CD14-positive monocyte (primary cell): ENCODE results near the gene IDNK. TPM values are rescaled to one million over a fixed set of nuclear protein-coding genes. Genes with fewer than 3 reads are reported as not detected.

ENCODE experiments used
- DNase-seq, 3 donors: peaks; one replicate each; pipeline ENCODE4 v3.0.0-alpha.2; 2011 to 2022
- H2AFZ ChIP-seq: 2 replicates; pipeline ENCODE4 v1.6.0; 2012; ENCODE audit warnings: mild to moderate bottlenecking, low read depth, low read length, inconsistent platforms; ENCODE audit not compliant: insufficient read depth, poor library complexity, severe bottlenecking
- H3K27ac ChIP-seq, 2 donors: 1 replicate in 1 of 2; 2 replicates in 1 of 2; pipeline ENCODE4 v1.5.1; 2012 to 2013; ENCODE audit warnings: low read length in 2 of 2, control low read depth in 1 of 2, inconsistent platforms in 1 of 2, low read depth in 1 of 2, mild to moderate bottlenecking in 1 of 2
- H3K27me3 ChIP-seq, 2 donors: one replicate each; pipeline versions ENCODE4 v1.6.0 to v1.6.1; 2011 to 2013; ENCODE audit warnings: low read length in 2 of 2; ENCODE audit not compliant: control insufficient read depth in 2 of 2, insufficient read depth in 2 of 2
- H3K36me3 ChIP-seq, 2 donors: replicated peaks in 1 of 2; 1 replicate in 1 of 2; 2 replicates in 1 of 2; pipeline versions ENCODE4 v1.5.1 to v1.6.1; 2012 to 2013; ENCODE audit warnings: low read length in 2 of 2, control low read depth in 1 of 2, inconsistent platforms in 1 of 2, mild to moderate bottlenecking in 1 of 2; ENCODE audit not compliant: insufficient read depth in 2 of 2, control insufficient read depth in 1 of 2
- H3K4me1 ChIP-seq, 2 donors: 1 replicate in 1 of 2; 2 replicates in 1 of 2; pipeline versions ENCODE4 v1.5.1 to v1.6.1; 2012 to 2013; ENCODE audit warnings: low read length in 2 of 2, control low read depth in 1 of 2, inconsistent platforms in 1 of 2, mild to moderate bottlenecking in 1 of 2, moderate library complexity in 1 of 2; ENCODE audit not compliant: insufficient read depth in 2 of 2, control insufficient read depth in 1 of 2
- H3K4me2 ChIP-seq: replicated peaks from 2 replicates; pipeline ENCODE3; 2012; ENCODE audit warnings: low read length, moderate library complexity, mild to moderate bottlenecking; ENCODE audit not compliant: poor library complexity, severe bottlenecking; ENCODE audit errors: extremely low read depth
- H3K4me3 ChIP-seq, 3 experiments: fragments of 200-600 bp in 1 of 3; sonication (generic) in 1 of 3; replicated peaks in 1 of 3; 1 replicate in 2 of 3; 2 replicates in 1 of 3; pipeline ENCODE4 v1.5.1; 2011 to 2013; ENCODE audit warnings: low read length in 3 of 3, mild to moderate bottlenecking in 3 of 3, control low read depth in 2 of 3, low read depth in 2 of 3, inconsistent platforms in 1 of 3, moderate library complexity in 1 of 3
- H3K79me2 ChIP-seq: 2 replicates; pipeline ENCODE4 v1.6.0; 2012; ENCODE audit warnings: mild to moderate bottlenecking, control low read depth, inconsistent platforms, low read length, moderate library complexity; ENCODE audit not compliant: insufficient read depth
- H3K9ac ChIP-seq: 2 replicates; pipeline ENCODE4 v1.6.0; 2017; ENCODE audit warnings: low read length, mild to moderate bottlenecking; ENCODE audit not compliant: insufficient read depth, poor library complexity, severe bottlenecking
- H3K9me3 ChIP-seq, 2 donors: replicated peaks in 1 of 2; 1 replicate in 1 of 2; 2 replicates in 1 of 2; pipeline versions ENCODE4 v1.5.1 to v1.6.1; 2012 to 2013; ENCODE audit warnings: low read length in 2 of 2, control low read depth in 1 of 2; ENCODE audit not compliant: control insufficient read depth in 1 of 2, insufficient read depth in 1 of 2
- H4K20me1 ChIP-seq: 2 replicates; pipeline ENCODE4 v1.6.0; 2012; ENCODE audit warnings: mild to moderate bottlenecking, low read length, control low read depth, moderate library complexity; ENCODE audit not compliant: insufficient read depth
- H3K27ac Mint-ChIP-seq, 7 donors: one replicate each; pipeline ENCODE4 v1.8.0; 2020; ENCODE audit warnings: mild to moderate bottlenecking in 7 of 7, mixed read lengths in 7 of 7, moderate library complexity in 6 of 7, inconsistent platforms in 2 of 7
- H3K27me3 Mint-ChIP-seq, 3 donors: one replicate each; pipeline ENCODE4 v1.8.0; 2021 to 2022; ENCODE audit warnings: low read depth in 3 of 3, mild to moderate bottlenecking in 3 of 3, mixed read lengths in 3 of 3, moderate library complexity in 3 of 3, inconsistent platforms in 1 of 3
- H3K36me3 Mint-ChIP-seq, 2 donors: one replicate each; pipeline ENCODE4 v1.8.0; 2020; ENCODE audit warnings: mixed read lengths in 2 of 2, inconsistent platforms in 1 of 2, mild to moderate bottlenecking in 1 of 2
- H3K4me1 Mint-ChIP-seq: one replicate; pipeline ENCODE4 v1.8.0; 2020; ENCODE audit warnings: mild to moderate bottlenecking, mixed read lengths
- H3K4me3 Mint-ChIP-seq, 2 donors: one replicate each; pipeline ENCODE4 v1.8.0; 2020; ENCODE audit warnings: mild to moderate bottlenecking in 2 of 2, mixed read lengths in 2 of 2, moderate library complexity in 1 of 2
- H3K9me3 Mint-ChIP-seq, 7 donors: one replicate each; pipeline ENCODE4 v1.8.0; 2020 to 2022; ENCODE audit warnings: mixed read lengths in 7 of 7, mild to moderate bottlenecking in 6 of 7, moderate library complexity in 6 of 7, inconsistent platforms in 2 of 7
- WGBS: methylation state at CpG from one replicate; pipeline ENCODE4 v1.1.5; 2013; ENCODE audit warnings: missing lambda C conversion rate; ENCODE audit not compliant: insufficient coverage; 5-methylcytosine and 5-hydroxymethylcytosine counted together
- intact Hi-C, 2 donors: fragments of 100-400 bp; cut with micrococcal nuclease; formaldehyde crosslinking; loops; one replicate each; pipeline versions ENCODE4 v1.15.0 to v1.15.1; 2023
- polyA plus RNA-seq, 3 donors: library from polyadenylated mRNA; depleted of rRNA in 1 of 3; unstranded in 2 of 3; stranded (reverse) in 1 of 3; fragments of 300-500 nt in 2 of 3; fragments of >200 nt in 1 of 3; fragmentation: Illumina TruSeq in 2 of 3; gene quantifications; 1 replicate in 2 of 3; 2 replicates in 1 of 3; pipeline ENCODE4 v1.2.3, GENCODE V29; 2012 to 2021
- TF ChIP-seq, protein P1 (sequence below): fragments of 200-600 bp; IDR thresholded peaks from one replicate; pipeline ENCODE4 v1.8.0; 2022; ENCODE audit warnings: antibody characterized with exemption, mild to moderate bottlenecking

Gene IDNK
- polyA plus RNA-seq, 3 donors = 5.6 to 13.3 (median 10.6) TPM

DNA sequence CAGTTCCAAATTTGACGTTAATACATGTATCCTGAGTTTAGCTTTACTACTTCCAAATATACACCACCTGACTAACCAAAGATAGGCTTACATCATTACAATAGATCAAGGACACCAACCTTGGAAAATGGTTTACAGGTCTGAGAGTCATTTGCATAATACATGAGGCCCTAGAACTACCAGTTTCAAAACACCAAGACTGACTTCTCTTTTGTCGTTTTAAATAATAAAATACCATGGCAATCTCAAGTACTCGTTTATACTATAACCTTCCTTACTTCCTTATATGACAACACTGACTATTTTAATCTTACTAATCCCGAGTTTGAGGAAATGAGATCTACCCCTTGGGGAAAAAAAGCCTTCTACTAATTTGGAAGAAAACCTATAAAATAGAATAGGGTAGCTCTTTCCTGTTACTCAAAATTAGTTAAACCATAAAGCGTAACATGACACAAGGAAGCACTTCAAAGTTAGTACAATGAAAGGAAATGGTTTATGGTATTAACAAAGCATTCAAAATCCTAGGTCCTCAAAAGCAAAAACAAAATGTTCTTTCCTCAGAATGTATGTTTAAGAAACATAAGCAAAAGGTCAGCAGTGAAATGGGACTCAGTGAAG, 42.7 kb downstream of the IDNK start:
- Histone ChIP-seq H3K4me1 (peaks cover 10 to 15% of the 10 kb centered on the region in 2 donors), H3K9me3 (no peaks in the 10 kb centered on the region), H3K4me3 (no peak overlapping the region), H3K27ac (peak overlapping the region in 1 of 2 donors; percentile 59), H3K9ac (no peak overlapping the region), H4K20me1 (peaks cover 20% of the 10 kb centered on the region), H2AFZ (no peak overlapping the region), H3K36me3 (peaks cover 72 to 92% of the 10 kb centered on the region in 2 donors), H3K79me2 (no peaks in the 10 kb centered on the region), H3K27me3 (no peaks in the 10 kb centered on the region), H3K4me2 (no peak overlapping the region)
- H3K4me3 Mint-ChIP-seq = no peak overlapping the region
- H3K9me3 Mint-ChIP-seq = no peaks in the 10 kb centered on the region
- peaks cover 80 to 81% of the 10 kb centered on the region in 2 donors for H3K36me3 Mint-ChIP-seq
- TF ChIP-seq, protein P1, sequence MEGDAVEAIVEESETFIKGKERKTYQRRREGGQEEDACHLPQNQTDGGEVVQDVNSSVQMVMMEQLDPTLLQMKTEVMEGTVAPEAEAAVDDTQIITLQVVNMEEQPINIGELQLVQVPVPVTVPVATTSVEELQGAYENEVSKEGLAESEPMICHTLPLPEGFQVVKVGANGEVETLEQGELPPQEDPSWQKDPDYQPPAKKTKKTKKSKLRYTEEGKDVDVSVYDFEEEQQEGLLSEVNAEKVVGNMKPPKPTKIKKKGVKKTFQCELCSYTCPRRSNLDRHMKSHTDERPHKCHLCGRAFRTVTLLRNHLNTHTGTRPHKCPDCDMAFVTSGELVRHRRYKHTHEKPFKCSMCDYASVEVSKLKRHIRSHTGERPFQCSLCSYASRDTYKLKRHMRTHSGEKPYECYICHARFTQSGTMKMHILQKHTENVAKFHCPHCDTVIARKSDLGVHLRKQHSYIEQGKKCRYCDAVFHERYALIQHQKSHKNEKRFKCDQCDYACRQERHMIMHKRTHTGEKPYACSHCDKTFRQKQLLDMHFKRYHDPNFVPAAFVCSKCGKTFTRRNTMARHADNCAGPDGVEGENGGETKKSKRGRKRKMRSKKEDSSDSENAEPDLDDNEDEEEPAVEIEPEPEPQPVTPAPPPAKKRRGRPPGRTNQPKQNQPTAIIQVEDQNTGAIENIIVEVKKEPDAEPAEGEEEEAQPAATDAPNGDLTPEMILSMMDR = no peak
- WGBS = 83% methylated on average over 1 of the region's 5 CpGs
- no peaks in the 10 kb centered on the region for H3K27me3 Mint-ChIP-seq
- peak overlapping the region; percentile 31 to 89 (median 74) for H3K27ac Mint-ChIP-seq
- H3K4me1 Mint-ChIP-seq = peaks cover 18% of the 10 kb centered on the region
- DNase-seq = peak; percentile 10 to 22 (median 19)
- intact Hi-C loops = no loop called here

DNA sequence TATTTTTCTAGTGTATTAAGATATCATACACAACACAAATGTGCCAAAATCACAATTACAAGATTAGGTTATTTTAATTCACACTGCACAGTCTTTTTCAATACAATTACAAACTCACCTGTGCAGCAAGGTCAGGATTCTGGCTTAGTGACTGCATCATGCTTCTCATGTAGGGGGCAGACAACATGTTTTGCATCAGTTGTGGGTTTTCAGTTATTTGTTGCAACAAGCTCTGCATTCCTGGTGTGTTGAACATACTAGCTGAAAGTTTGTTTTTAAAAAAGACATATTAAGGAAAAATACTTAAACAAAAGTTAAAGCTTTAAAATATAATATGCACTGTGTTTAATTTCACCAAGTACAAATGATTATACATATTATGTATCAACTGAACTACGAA, 46.1 kb downstream of the IDNK start:
- Histone ChIP-seq H3K27ac (no peak overlapping the region), H3K4me3 (no peak overlapping the region), H3K4me1 (peaks cover 10 to 15% of the 10 kb centered on the region in 2 donors), H3K27me3 (no peaks in the 10 kb centered on the region), H3K4me2 (no peak overlapping the region), H4K20me1 (peaks cover 42% of the 10 kb centered on the region), H3K9ac (no peak overlapping the region), H3K9me3 (no peaks in the 10 kb centered on the region), H3K36me3 (peaks cover 69 to 92% of the 10 kb centered on the region in 2 donors), H3K79me2 (peaks cover 3% of the 10 kb centered on the region), H2AFZ (no peak overlapping the region)
- Mint-ChIP-seq H3K27me3 (peaks cover 0 to 1% (median 0%) of the 10 kb centered on the region in 3 donors), H3K27ac (no peak overlapping the region), H3K9me3 (no peaks in the 10 kb centered on the region), H3K36me3 (peaks cover 77 to 79% of the 10 kb centered on the region in 2 donors), H3K4me1 (peaks cover 18% of the 10 kb centered on the region), H3K4me3 (no peak overlapping the region)
- WGBS = no CpG with 5 or more reads among the region's 1 CpG
- intact Hi-C loops = no loop called here
- no peak for DNase-seq
- TF ChIP-seq, protein P1 = no peak
